Mucosa of stomach (tissue), 1 donor: Measurements from ENCODE around the gene VAMP8.

Source experiments
- H3K27me3 ChIP-seq: one replicate; pipeline ENCODE4 v1.7.0; 2013; ENCODE audit warnings: mild to moderate bottlenecking, low read length; ENCODE audit not compliant: control insufficient read depth, insufficient read depth
- H3K36me3 ChIP-seq: one replicate; pipeline ENCODE4 v1.7.0; 2013; ENCODE audit warnings: low read length; ENCODE audit not compliant: control insufficient read depth, insufficient read depth
- H3K4me1 ChIP-seq: one replicate; pipeline ENCODE4 v1.7.0; 2013; ENCODE audit warnings: mild to moderate bottlenecking, low read length; ENCODE audit not compliant: control insufficient read depth, insufficient read depth
- H3K4me3 ChIP-seq: one replicate; pipeline ENCODE4 v1.7.0; 2013; ENCODE audit warnings: low read length
- H3K9ac ChIP-seq: one replicate; pipeline ENCODE4 v1.7.0; 2013; ENCODE audit warnings: mild to moderate bottlenecking, low read length, moderate library complexity
- H3K9me3 ChIP-seq: one replicate; pipeline ENCODE4 v1.7.0; 2013; ENCODE audit warnings: mild to moderate bottlenecking, low read length, moderate library complexity; ENCODE audit not compliant: control insufficient read depth
- donor health status: Pancreatic carcinoma.

Gene VAMP8

DNA sequence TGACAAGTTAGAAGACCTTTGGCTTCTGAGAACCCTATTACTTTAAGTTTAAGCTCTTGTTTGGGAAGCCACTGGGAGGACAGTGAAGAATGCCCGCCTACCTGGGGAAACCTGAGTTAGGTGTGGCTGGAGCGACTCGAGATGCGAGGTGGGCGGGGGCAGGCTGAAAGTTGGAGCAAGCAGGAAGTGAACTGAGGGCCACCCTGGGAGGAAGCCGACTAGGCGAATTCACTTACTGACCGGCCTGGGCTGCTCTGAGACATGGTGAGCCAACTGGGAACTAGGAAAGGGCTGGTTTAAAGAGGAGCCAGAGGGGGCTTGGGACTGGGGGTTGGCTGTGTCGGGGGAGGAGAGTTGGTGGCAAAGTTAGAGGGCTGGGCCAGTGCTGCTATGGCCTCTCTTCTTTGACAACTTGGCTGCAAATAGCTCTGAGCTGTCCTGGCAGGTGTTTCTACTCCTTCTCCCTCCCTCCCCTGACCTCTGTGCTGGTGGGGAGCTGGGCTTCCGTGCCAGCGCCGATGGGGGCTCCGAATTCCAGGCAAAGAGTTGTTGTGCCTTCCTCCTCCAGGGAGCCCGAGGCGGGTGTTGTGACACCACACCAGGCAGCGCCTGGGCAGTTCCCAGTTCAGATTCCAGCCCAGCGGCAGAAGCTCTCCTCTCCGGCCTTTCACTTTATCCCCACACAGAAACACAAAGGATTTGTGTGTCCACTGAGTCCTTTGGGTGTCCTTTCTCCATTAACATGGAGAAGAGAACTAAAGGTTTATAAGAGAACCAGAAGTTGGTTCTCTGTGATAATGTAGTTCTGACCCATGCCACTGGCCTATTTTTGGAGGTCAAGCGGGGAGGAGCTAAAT, at the start of gene VAMP8:
TSS of gene VAMP8 (plus strand) at position 201 of the 857 bp plus-strand sequence. CDS start at position 262, 61 bp downstream.
- Histone ChIP-seq H3K9me3 (no peaks in the 10 kb centered on the region), H3K4me3 (peak within 1 kb of the TSS; percentile 85), H3K27me3 (no peaks in the 10 kb centered on the region), H3K36me3 (no peaks in the 10 kb centered on the region), H3K4me1 (peaks cover 33% of the 10 kb centered on the region), H3K9ac (peak within 1 kb of the TSS; percentile 99)

- H3K4me3 ChIP-seq, result no peak overlapping the region
- H3K9ac ChIP-seq, result no peak overlapping the region
- H3K9me3 ChIP-seq, result no peaks in the 10 kb centered on the region
- H3K36me3 ChIP-seq, result no peaks in the 10 kb centered on the region
- peaks cover 32% of the 10 kb centered on the region for H3K4me1 ChIP-seq
- no peaks in the 10 kb centered on the region for H3K27me3 ChIP-seq
Measured at GRCh38 chr2:85527787-85528186, 49.6 kb upstream of the VAMP8 start.

- H3K36me3 ChIP-seq, result no peaks in the 10 kb centered on the region
- H3K4me1 ChIP-seq, result peaks cover 26% of the 10 kb centered on the region
- H3K27me3 ChIP-seq, result no peaks in the 10 kb centered on the region
- no peak overlapping the region for H3K4me3 ChIP-seq
- no peaks in the 10 kb centered on the region for H3K9me3 ChIP-seq
- H3K9ac ChIP-seq, result no peak overlapping the region
Measured at GRCh38 chr2:85528355-85528754, 49.0 kb upstream of the VAMP8 start.

GRCh38 chr2:85529809-85530208, 47.6 kb upstream of the VAMP8 start:
- no peak overlapping the region for H3K9ac ChIP-seq
- H3K4me3 ChIP-seq, result no peak overlapping the region
- no peaks in the 10 kb centered on the region for H3K9me3 ChIP-seq
- H3K27me3 ChIP-seq, result no peaks in the 10 kb centered on the region
- peaks cover 20% of the 10 kb centered on the region for H3K4me1 ChIP-seq
- H3K36me3 ChIP-seq, result no peaks in the 10 kb centered on the region

DNA sequence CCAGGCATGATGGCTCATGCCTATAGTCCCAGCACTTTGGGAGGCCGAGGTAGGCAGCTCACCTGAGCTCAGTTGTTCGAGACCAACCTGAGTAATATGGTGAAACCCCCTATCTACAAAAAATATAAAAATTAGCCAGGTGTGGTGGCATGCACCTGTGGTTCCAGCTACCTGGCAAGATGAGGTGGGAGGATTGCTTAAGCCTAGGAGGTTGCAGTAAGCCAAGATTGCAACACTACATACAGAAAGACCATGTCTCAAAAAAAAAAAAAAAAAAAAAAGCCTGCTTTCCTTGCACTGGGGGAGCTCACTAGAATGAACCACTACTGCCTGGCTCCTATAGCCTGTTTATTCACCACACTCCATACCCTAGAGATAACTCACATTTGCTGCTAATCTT, 45.8 kb upstream of the VAMP8 start:
- no peaks in the 10 kb centered on the region for H3K36me3 ChIP-seq
- H3K9ac ChIP-seq, result no peak overlapping the region
- H3K4me3 ChIP-seq, result no peak overlapping the region

DNA sequence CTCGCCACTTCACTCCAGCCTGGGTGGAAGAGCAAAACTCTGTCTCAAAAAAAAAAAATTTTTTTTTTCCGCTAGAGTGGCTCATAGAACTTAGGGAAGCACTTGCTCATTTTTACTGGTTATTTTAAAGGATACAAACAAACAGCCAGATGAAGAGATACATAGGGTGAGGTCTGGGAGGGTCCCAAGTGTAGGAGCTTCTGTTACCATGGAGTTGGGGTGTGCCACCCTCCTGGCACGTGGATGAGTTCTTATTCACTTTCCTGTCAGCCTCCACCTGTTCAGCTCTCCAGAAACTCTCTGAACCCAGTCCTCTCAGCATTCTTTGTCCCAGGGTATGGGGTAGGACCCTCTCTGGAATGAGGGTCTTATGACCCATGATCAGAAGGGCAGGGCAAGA, 43.3 kb upstream of the VAMP8 start:
- no peaks in the 10 kb centered on the region for H3K9me3 ChIP-seq
- H3K4me3 ChIP-seq, result no peak overlapping the region
- peaks cover 42% of the 10 kb centered on the region for H3K4me1 ChIP-seq
- no peak overlapping the region for H3K9ac ChIP-seq
- no peaks in the 10 kb centered on the region for H3K27me3 ChIP-seq
- H3K36me3 ChIP-seq, result no peaks in the 10 kb centered on the region

More for the DNA sequence above, 45.8 kb upstream of the VAMP8 start:
- H3K9me3 ChIP-seq, result no peaks in the 10 kb centered on the region
- H3K4me1 ChIP-seq, result peaks cover 31% of the 10 kb centered on the region
- no peaks in the 10 kb centered on the region for H3K27me3 ChIP-seq

GRCh38 chr2:85534881-85535280, 42.5 kb upstream of the VAMP8 start:
- peaks cover 42% of the 10 kb centered on the region for H3K4me1 ChIP-seq
- no peak overlapping the region for H3K9ac ChIP-seq
- H3K27me3 ChIP-seq, result no peaks in the 10 kb centered on the region
- H3K36me3 ChIP-seq, result no peaks in the 10 kb centered on the region
- H3K4me3 ChIP-seq, result no peak overlapping the region
- no peaks in the 10 kb centered on the region for H3K9me3 ChIP-seq

GRCh38 chr2:85536479-85536878, 40.9 kb upstream of the VAMP8 start:
- no peak overlapping the region for H3K4me3 ChIP-seq
- no peaks in the 10 kb centered on the region for H3K27me3 ChIP-seq
- peaks cover 37% of the 10 kb centered on the region for H3K4me1 ChIP-seq
- H3K9ac ChIP-seq, result no peak overlapping the region
- no peaks in the 10 kb centered on the region for H3K9me3 ChIP-seq
- no peaks in the 10 kb centered on the region for H3K36me3 ChIP-seq

- H3K9me3 ChIP-seq, result no peaks in the 10 kb centered on the region
- H3K27me3 ChIP-seq, result no peaks in the 10 kb centered on the region
- H3K9ac ChIP-seq, result peak overlapping the region; percentile 95
- peaks cover 7% of the 10 kb centered on the region for H3K36me3 ChIP-seq
- peaks cover 46% of the 10 kb centered on the region for H3K4me1 ChIP-seq
- peak overlapping the region; percentile 87 for H3K4me3 ChIP-seq
Measured at GRCh38 chr2:85537600-85538506, 39.5 kb upstream of the VAMP8 start.

DNA sequence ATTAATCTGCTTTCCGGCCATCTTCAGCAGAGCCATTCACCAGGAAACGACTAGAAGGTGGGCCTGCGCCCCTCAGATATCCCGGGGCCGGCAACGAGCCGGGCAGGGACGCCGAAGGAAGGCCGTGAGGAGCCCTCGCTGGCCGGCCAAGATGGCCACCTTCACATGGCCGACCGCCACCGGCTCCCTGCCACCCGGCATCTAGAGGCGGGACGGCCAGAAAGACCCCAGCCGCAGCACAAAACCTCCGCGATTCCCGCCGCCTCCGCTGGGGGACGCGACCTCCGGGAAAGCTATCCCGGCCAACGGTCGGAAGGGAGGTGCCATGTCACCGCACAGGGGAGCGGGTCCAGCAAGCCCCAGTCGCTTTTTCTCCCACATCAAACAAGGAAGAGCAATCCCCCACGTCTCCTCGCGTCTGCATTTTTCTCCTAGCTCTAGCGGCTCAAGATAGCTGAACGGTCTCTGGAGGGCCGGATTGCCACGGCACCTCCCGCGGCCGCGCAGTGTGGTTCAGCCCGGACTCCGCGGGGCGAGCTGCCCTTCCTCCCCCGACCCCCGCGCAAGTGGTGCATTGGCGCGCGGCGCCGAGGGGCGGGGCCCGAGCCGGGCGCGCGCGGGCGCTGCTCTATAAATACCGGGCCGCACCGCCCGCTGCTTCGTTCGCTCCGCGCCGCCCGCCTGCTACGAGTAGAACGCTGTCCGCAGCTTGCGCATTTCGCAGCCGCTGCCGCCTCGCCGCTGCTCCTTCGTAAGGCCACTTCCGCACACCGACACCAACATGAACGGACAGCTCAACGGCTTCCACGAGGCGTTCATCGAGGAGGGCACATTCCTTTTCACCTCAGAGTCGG, 38.7 kb upstream of the VAMP8 start, which contains the start of gene MAT2A:
TSS of gene MAT2A (plus strand) at position 662 of the 854 bp plus-strand sequence. CDS start at position 782, 120 bp downstream.
- H3K9ac ChIP-seq, result peak within 1 kb of the TSS; percentile 95
- H3K4me1 ChIP-seq, result peaks cover 53% of the 10 kb centered on the region
- no peaks in the 10 kb centered on the region for H3K9me3 ChIP-seq
- H3K27me3 ChIP-seq, result no peaks in the 10 kb centered on the region
- peak within 1 kb of the TSS; percentile 87 for H3K4me3 ChIP-seq
- H3K36me3 ChIP-seq, result peaks cover 9% of the 10 kb centered on the region

DNA sequence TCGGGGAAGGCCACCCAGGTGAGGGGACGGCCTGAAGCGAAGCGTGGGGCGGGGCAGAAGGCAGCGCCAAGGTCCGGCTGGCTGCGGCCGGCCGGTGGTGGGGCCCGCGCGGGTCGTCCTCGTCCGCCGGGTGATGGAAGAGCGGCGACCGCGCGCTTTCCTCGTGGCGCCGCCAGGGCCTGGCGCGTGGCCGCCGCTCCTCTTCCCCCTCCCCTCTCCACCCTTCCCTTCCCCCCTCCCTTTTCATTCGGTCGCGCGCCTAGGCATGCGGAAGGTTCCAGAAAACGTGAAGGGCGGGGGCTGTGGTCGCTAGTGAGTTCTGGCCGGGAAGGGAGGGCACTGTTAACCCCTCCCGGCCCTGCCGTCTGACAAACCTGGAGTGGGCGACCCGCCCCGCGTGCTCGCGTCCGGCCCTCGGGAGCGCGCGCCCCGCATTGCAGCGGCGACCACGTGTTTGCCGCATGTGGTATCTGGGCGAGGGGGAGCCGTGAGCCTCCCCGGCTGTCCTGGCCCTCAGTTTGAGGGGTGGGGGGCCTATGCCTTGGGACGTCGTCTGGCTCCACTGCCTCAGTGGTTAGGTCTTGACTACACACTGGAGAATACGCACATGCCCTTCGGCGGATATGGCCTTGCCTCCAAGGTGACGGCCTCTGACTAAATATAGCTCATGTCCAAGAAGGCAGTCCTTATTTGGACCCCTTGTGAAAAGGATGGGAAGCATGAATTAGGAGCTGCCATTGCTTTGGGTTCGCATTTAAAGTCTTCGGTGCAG, 37.8 kb upstream of the VAMP8 start:
- H3K4me3 ChIP-seq, result peak overlapping the region; percentile 87
- peak overlapping the region; percentile 95 for H3K9ac ChIP-seq
- H3K36me3 ChIP-seq, result peaks cover 9% of the 10 kb centered on the region
- no peaks in the 10 kb centered on the region for H3K9me3 ChIP-seq
- H3K4me1 ChIP-seq, result peaks cover 47% of the 10 kb centered on the region
- no peaks in the 10 kb centered on the region for H3K27me3 ChIP-seq
